Glomerular visceral epithelial cell (primary cell): ENCODE data around the gene PDXP.
A peak's percentile ranks its signal among the peaks of the same experiment; 100 is the strongest.

Experiments used
- DNase-seq: peaks from one replicate; pipeline ENCODE4 v3.0.0-alpha.2; 2016; ENCODE audit errors: extremely low spot score

Gene PDXP

DNA sequence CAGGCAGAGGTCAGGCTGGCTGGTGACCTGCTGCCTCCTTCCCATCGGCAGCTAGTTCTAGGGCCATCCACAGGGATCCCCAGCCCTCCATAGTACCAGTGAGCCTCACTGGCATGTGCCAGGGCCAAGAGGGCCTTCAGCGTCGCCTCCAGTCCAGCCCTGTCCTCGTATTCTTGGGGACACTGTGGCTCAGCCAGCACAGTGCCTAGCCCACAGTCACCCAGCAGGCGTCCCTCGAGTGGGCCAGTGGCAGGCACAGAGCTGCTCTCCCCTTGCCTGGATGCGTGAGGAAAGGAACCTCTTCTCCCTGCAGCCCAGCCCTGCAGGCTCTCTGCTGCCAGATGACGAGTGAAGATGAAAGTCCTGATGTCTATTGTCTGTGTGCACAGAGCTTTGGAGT is 29.7 kb upstream of the PDXP start:
- DNase-seq, result no peak

- no peak for DNase-seq
These were observed 28.6 kb upstream of the PDXP start for GRCh38 chr22:37629928-37630327.

DNA sequence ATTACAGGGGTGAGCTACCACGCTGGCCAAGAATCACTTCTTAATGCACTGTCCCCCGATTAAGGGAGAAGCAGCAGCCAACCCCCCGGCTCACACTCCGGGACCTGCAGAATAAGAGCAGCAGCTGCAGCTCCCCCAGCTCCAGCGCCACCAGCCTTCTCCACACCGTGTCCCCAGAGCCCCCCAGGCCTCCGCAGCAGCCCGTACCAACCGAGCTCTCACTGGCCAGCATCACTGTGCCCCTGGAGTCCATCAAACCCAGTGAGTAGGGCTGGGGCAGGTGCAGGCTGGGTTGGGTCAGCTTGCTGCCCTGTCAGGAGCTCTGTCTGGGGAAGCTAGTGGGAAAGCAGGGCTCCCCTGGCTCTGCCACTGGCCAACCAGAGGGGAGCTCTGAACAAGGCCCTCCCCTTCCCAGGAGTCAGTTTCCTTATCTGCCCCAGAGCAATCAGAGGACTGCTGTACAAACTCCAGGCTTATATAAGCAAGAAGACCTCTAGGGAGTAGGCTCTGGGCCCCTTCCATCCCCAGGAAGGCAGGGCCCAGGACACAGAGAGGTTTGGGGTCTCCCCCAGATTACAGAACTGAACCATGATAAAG is 27.6 kb upstream of the PDXP start:
- DNase-seq, result no peak

DNA sequence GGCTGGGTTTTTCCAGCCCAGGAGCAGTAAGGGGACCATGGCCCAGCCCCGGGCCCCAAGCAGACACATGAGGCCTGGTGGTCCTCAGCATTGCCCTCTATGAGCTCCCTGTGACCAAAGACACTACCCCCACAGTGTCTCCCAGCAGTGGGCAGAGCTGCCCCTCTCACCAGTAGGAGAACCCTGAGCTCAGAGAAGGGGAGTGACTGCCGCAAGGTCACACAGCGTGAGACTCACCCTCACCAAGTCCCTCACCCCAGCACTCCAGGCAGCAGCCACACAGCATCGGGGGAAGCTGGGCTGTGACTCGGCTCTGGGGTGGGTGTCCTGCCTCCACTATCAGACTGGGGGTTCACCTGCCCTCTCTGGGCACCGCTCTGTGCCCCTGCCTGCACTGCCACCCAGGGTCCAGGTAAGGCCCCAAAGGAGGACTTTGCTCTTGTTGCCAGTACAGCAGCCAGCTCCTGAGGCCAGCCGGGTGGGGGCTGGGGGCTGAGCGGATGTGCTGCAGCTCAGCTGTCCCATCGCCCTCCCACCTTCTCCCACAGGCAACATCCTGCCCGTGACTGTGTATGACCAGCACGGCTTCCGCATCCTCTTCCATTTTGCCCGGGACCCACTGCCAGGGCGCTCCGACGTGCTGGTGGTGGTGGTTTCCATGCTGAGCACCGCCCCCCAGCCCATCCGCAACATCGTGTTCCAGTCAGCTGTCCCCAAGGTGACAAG is 26.9 kb upstream of the PDXP start:
- no peak for DNase-seq

DNA sequence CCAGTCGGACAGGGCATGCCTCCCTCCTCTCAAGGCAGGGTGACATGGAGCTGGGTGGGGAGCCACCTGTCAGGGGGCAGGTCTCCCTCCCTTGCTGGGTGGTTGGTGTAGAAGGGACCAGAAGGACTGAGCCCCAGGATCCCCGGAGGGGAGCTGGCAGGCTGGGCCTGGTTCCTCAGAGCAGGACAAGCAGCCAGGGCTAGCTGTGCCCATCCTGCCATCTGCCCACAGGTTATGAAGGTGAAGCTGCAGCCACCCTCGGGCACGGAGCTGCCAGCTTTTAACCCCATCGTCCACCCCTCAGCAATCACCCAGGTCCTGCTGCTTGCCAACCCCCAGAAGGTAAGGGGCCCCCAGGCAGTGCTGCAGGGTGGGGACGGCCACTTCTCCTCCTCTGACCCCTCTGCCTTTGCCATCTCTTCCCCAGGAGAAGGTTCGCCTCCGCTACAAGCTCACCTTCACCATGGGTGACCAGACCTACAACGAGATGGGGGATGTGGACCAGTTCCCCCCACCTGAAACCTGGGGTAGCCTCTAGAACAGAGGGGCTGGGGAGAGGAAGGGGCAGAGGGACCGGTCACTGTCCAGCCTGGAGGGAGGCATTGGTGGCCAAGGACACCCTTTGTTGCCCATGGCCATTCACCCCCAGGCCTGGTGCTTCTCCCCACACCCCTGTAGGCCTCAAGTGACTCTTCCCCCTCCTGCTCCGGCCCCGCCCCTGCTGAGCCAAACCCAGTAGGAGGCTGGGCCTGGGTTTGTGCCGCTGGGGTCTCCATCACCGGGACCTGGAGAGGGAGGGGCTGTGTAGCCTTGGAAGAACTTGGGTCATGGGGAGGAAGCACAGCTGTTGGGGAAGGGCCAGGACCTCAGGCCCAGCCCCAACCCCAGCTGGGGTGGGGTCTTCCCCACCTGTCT is 26.1 kb upstream of the PDXP start:
- DNase-seq, result no peak

GRCh38 chr22:37633089-37633624 is 25.4 kb upstream of the PDXP start:
- DNase-seq, result no peak

DNA sequence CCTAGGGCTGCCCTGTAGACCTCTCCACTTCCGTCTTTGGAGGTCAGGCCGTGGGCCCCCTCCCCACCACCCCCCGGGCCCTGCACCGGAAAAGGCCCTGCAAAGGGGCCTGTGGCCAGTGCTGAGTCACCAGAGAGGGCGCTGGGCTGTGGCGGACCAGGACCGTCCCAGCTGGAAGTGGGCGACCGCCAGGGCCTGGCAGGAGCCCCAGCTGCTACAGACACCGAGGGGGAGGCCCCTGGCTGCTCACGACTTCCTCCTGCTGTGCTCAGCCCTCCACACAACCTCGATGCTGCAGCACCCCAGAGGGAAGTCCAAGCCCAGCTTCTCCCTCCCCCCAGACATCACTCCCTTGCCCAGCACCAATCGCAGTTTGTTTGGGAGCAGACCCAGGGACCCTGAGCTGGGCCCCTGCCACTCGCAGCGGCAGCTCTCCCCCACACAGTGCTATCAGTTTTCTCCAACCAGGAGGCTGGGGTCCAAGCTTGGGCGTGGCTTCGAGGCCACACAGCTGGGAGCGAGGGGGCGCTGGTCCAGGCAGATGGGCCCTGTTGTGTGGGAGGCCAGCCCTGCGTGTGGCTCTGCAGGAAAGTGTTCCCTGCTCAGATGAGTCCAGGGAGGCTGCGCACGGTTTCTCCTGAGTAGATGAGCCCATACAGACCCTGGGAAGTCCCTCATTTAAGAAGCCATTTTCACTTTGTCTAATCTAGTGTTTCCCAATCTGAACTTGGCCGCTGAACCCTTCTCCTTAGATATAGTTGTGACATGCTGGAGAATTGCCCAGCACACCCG is 24.7 kb upstream of the PDXP start:
- peak; percentile 88 for DNase-seq

- DNase-seq, result no peak
These were observed 24.1 kb upstream of the PDXP start for GRCh38 chr22:37634417-37634924.

GRCh38 chr22:37635157-37635556 is 23.4 kb upstream of the PDXP start:
- DNase-seq, result no peak

DNA sequence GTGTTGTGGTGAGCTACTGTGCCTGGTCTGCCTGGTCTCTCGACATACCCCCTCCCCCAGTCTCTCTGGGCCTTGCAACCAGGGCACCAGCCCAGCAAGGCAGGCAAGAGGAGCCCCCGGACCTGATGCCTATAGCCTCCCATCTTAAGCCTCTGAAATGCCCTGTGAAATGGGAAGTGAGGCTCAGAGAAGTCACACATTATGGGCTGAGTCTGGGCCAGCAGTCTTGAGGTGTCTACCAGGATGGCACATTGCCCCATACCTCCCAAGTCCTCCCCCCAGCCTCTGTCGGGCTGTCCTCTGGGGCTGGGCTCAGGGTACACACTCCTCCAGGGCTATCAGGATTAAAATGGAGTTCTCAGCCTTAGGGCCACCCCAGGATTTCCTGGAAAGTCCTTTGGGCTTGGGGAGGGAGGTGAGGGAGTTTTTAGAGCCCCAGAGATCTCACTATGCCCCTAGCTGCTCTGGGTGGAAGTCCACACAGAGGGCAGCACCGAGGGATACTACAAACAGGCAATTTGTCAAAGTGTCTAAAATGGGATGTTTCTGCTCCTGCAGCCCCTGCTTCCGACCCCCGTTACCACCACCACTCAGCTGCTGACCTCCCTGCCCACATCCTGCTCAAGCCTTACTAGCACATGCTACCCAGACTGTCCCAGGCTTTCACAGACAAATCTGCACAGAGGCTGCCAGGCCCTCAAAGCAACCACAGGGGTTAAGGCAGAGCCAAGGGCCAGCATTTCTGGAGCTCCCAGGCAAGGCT is 22.2 kb upstream of the PDXP start:
- peak; percentile 65 for DNase-seq

DNA sequence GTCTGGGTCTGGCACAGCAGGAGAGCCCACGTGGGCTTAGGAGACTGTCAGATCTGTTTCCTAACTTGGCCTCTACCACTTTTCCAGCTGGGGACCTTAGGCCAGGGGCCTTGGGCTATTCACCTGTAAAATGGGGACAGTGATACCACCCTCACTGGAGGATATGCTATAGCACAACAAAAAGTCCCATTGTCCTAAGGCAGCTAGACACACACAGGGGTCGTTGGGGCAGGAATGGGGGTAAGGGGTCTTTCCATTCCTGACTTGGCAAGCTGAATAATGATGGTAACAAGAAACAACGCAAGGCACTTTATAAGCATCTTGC is 21.6 kb upstream of the PDXP start:
- DNase-seq, result no peak

DNA sequence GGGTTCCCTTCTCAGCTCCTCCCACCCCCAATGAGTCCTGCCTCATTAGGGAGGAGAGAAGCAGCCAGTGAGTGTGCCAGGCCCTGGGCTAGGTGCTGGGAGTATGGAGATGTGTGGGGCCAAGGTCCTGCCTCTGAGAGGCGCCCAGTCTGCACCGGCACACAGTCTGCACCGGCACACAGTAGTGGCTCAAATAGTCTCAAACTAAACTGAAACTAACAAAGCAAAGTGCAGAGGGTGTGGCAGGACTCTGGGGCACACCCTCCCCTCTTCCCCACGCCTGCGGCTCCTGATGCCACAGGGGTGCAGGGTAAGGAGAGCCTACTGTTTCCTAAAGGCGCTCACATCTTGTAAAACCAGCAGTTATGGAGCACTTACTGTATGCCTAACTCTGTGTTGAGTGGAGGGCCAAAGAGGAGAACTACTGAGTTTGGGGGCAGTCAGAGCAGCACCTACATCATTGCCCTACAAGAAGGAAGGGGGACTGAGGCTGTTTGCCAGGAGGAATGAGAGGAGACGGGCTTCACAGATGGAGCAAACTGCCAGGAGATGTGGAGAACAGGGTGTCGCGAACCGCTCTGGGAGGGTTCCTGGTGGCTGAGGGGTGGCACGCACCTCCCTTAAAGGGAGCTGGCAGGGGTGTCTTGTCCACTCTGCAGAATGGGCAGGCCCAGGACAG is 20.0 kb upstream of the PDXP start:
- no peak for DNase-seq

DNA sequence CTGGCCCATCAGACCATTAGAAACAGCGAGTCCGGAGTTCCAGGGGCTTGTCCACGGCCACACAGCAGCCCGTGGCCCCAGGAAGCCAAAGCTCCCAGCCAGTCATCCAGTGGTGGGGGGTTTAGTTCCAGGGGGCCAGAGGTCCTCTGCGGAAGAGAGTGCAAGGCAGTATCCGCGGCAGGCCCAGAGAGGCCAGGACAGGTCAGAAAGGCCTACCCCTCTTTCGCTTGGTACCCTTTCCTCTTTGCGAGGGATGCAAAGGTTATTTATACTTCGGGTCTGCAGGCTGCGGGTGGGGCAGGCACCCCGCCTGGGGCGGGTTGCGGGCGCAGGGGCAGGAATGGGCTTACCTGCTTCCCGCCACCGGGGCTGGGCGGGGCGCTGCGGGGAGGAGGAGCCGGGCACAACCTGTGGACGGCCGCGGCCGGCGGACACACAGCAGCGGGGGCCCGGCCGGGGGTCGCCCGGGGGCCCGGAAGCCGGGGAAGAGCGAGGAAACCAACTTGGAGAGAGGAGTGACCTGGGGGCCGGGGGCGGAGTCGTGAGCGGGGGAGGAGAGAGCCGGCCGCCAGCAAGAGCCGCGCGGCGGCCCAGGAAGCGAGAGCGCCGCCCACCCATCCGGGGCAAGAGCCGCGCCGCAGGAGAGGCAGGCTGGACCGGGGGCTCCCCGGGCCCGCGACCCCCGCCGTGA is 19.3 kb upstream of the PDXP start, which contains the start of gene SH3BP1:
SH3BP1 (plus strand) TSS at position 600 of the 691 bp plus-strand sequence. CDS start 119 bp downstream, outside the sequence.
- DNase-seq, result peak; percentile 44

DNA sequence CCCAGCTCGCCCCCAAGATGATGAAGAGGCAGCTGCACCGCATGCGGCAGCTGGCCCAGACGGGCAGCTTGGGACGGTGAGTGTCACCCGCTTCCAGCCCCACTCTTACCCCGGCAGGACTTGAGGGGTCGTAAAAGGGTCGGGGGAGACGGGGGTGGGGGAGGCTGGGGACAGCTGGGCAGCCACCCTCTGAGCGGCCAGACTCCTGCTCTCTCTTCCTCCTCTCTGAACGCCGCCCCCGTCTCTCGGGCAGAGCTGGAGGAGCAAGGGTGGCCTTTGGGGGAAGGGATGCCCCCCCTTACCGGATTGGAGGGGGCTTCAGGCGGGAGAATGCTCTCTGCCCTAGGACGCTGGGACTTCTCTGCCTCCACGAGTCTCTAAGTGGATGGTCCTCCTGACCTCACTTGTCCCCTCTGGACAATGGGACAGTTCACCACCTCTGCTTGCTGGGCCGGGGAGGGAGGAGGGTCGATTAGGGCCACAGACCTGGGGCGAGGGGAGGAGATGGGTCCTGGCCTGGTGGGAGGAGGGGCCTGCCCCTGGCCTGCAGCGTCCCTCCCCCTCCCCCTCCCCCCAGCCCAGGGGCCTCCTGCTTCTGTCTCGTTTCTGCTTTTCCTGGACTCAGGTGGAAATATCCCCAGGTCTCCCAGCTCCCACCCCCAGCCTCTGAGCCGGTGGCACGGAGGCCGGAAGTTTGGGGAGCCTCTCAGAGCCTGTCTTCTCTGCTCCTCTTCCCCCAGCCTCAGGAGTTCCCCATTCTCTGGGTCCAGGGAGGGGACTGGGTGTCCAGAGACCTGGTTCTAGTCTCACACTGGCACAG is 18.5 kb upstream of the PDXP start:
- DNase-seq, result no peak

DNA sequence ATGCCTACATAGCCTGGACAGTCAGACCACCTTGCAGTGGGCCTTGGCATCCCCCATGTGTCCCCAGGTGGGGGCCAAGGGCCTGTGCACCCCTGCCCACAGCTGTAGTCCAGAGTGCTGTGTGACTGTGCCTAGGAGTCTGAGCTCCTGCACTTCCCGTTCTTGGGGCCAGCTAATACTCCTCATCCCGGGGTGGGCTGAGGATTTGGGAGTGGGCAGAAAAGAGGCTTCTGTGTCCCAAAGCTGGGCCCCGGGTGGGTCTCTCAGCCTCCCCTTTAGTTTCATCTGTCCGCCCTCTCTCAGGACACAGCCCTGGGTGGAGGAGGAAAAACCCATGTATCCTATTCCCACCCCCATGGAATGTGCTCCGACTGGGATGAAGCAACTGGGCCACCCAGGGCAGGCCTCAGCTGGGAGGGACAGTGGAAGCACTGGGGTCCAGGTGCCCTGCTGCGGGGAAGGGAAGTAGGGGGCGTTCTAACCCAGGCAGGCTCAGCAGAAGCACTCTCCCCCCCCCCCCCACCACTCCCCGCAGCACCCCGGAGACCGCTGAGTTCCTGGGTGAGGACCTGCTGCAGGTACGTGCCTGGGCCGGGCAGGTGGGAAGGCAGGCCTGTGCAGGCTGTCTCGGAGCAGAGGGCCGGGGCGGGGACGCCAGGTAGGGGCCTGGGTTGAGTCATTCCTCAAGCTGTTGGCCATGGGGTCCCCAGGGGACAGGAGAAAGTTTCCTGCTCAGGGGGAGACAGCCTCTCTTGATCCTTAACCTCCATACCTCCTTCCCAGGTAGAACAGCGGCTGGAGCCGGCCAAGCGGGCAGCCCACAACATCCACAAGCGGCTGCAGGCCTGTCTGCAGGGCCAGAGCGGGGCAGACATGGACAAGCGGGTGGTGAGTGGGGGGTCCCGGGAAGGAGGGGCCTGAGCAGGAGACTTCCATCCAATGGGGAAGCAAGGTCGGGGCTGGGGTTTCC is 17.6 kb upstream of the PDXP start:
- DNase-seq, result no peak

- no peak for DNase-seq
These were observed 17.0 kb upstream of the PDXP start for GRCh38 chr22:37641561-37641949.

- DNase-seq, result peak; percentile 72
These were observed 15.2 kb upstream of the PDXP start for GRCh38 chr22:37643225-37643847.
